ENCODE data around the gene NPBWR2.

NPBWR2 gene

GRCh38 chr20:64149809-64150560 lies 42.6 kb upstream of the NPBWR2 start:
- H3K27me3 ChIP-seq (ENCODE audit: control insufficient read depth, insufficient read depth, low read length), result peaks cover 16% of the 10 kb centered on the region
- H3K9ac ChIP-seq (ENCODE audit: low read depth, low read length), result no peak overlapping the region
- H3K4me2 ChIP-seq (ENCODE audit: low read length), result no peak overlapping the region
- H3K9me3 ChIP-seq (replicated peaks; ENCODE audit: low read length), result peaks cover 4% of the 10 kb centered on the region
- no peaks in the 10 kb centered on the region for H3K4me1 ChIP-seq (ENCODE audit: control insufficient read depth, insufficient read depth, low read length)
- H3K4me3 ChIP-seq (ENCODE audit: low read length), result no peak overlapping the region
- no peaks in the 10 kb centered on the region for H3K36me3 ChIP-seq (ENCODE audit: insufficient read depth, low read length)

- Histone ChIP-seq H3K36me3 (ENCODE audit: insufficient read depth, low read length) (no peaks in the 10 kb centered on the region), H3K4me2 (ENCODE audit: low read length) (no peak overlapping the region), H3K9me3 (replicated peaks; ENCODE audit: low read length) (peaks cover 4% of the 10 kb centered on the region), H3K4me3 (ENCODE audit: low read length) (no peak overlapping the region), H3K9ac (ENCODE audit: low read depth, low read length) (no peak overlapping the region), H3K27me3 (ENCODE audit: control insufficient read depth, insufficient read depth, low read length) (peaks cover 10% of the 10 kb centered on the region), H3K4me1 (ENCODE audit: control insufficient read depth, insufficient read depth, low read length) (no peaks in the 10 kb centered on the region)
Measured at GRCh38 chr20:64149141-64149540, 41.8 kb upstream of the NPBWR2 start.

- no peak overlapping the region for H3K4me2 ChIP-seq (ENCODE audit: low read length)
- peaks cover 10% of the 10 kb centered on the region for H3K27me3 ChIP-seq (ENCODE audit: control insufficient read depth, insufficient read depth, low read length)
- no peak overlapping the region for H3K4me3 ChIP-seq (ENCODE audit: low read length)
Measured at GRCh38 chr20:64148581-64148980, 41.2 kb upstream of the NPBWR2 start.

GRCh38 chr20:64146936-64147477 lies 39.6 kb upstream of the NPBWR2 start:
- H3K4me2 ChIP-seq (ENCODE audit: low read length), result no peak overlapping the region
- no peak overlapping the region for H3K9ac ChIP-seq (ENCODE audit: low read depth, low read length)
- peaks cover 12% of the 10 kb centered on the region for H3K27me3 ChIP-seq (ENCODE audit: control insufficient read depth, insufficient read depth, low read length)
- no peaks in the 10 kb centered on the region for H3K36me3 ChIP-seq (ENCODE audit: insufficient read depth, low read length)
- H3K4me1 ChIP-seq (ENCODE audit: control insufficient read depth, insufficient read depth, low read length), result no peaks in the 10 kb centered on the region
- H3K4me3 ChIP-seq (ENCODE audit: low read length), result no peak overlapping the region
- peaks cover 4% of the 10 kb centered on the region for H3K9me3 ChIP-seq (replicated peaks; ENCODE audit: low read length)

More at GRCh38 chr20:64148581-64148980, 41.2 kb upstream of the NPBWR2 start:
- Histone ChIP-seq H3K36me3 (ENCODE audit: insufficient read depth, low read length) (no peaks in the 10 kb centered on the region), H3K9ac (ENCODE audit: low read depth, low read length) (no peak overlapping the region), H3K9me3 (replicated peaks; ENCODE audit: low read length) (peaks cover 4% of the 10 kb centered on the region), H3K4me1 (ENCODE audit: control insufficient read depth, insufficient read depth, low read length) (no peaks in the 10 kb centered on the region)

GRCh38 chr20:64146301-64146935 lies 39.1 kb upstream of the NPBWR2 start:
- Histone ChIP-seq H3K4me1 (ENCODE audit: control insufficient read depth, insufficient read depth, low read length) (no peaks in the 10 kb centered on the region), H3K9ac (ENCODE audit: low read depth, low read length) (no peak overlapping the region), H3K36me3 (ENCODE audit: insufficient read depth, low read length) (no peaks in the 10 kb centered on the region), H3K27me3 (ENCODE audit: control insufficient read depth, insufficient read depth, low read length) (peaks cover 7% of the 10 kb centered on the region), H3K4me3 (ENCODE audit: low read length) (no peak overlapping the region), H3K9me3 (replicated peaks; ENCODE audit: low read length) (peaks cover 4% of the 10 kb centered on the region), H3K4me2 (ENCODE audit: low read length) (no peak overlapping the region)

- H3K4me2 ChIP-seq (ENCODE audit: low read length), result no peak overlapping the region
- no peak overlapping the region for H3K9ac ChIP-seq (ENCODE audit: low read depth, low read length)
- no peaks in the 10 kb centered on the region for H3K36me3 ChIP-seq (ENCODE audit: insufficient read depth, low read length)
- H3K4me1 ChIP-seq (ENCODE audit: control insufficient read depth, insufficient read depth, low read length), result no peaks in the 10 kb centered on the region
- H3K4me3 ChIP-seq (ENCODE audit: low read length), result no peak overlapping the region
- peaks cover 10% of the 10 kb centered on the region for H3K27me3 ChIP-seq (ENCODE audit: control insufficient read depth, insufficient read depth, low read length)
- peaks cover 4% of the 10 kb centered on the region for H3K9me3 ChIP-seq (replicated peaks; ENCODE audit: low read length)
Measured at GRCh38 chr20:64145458-64146300, 38.3 kb upstream of the NPBWR2 start.

GRCh38 chr20:64144144-64144912 lies 37.0 kb upstream of the NPBWR2 start:
- peaks cover 4% of the 10 kb centered on the region for H3K9me3 ChIP-seq (replicated peaks; ENCODE audit: low read length)
- H3K27me3 ChIP-seq (ENCODE audit: control insufficient read depth, insufficient read depth, low read length), result peaks cover 22% of the 10 kb centered on the region
- H3K36me3 ChIP-seq (ENCODE audit: insufficient read depth, low read length), result no peaks in the 10 kb centered on the region

GRCh38 chr20:64143018-64143801 lies 35.8 kb upstream of the NPBWR2 start:
- Histone ChIP-seq H3K27me3 (ENCODE audit: control insufficient read depth, insufficient read depth, low read length) (peaks cover 22% of the 10 kb centered on the region), H3K4me3 (ENCODE audit: low read length) (no peak overlapping the region), H3K4me2 (ENCODE audit: low read length) (no peak overlapping the region), H3K4me1 (ENCODE audit: control insufficient read depth, insufficient read depth, low read length) (no peaks in the 10 kb centered on the region), H3K9ac (ENCODE audit: low read depth, low read length) (no peak overlapping the region), H3K9me3 (replicated peaks; ENCODE audit: low read length) (peaks cover 4% of the 10 kb centered on the region), H3K36me3 (ENCODE audit: insufficient read depth, low read length) (no peaks in the 10 kb centered on the region)

More at GRCh38 chr20:64144144-64144912, 37.0 kb upstream of the NPBWR2 start:
- Histone ChIP-seq H3K4me1 (ENCODE audit: control insufficient read depth, insufficient read depth, low read length) (no peaks in the 10 kb centered on the region), H3K9ac (ENCODE audit: low read depth, low read length) (no peak overlapping the region), H3K4me3 (ENCODE audit: low read length) (no peak overlapping the region), H3K4me2 (ENCODE audit: low read length) (no peak overlapping the region)

- no peak overlapping the region for H3K4me2 ChIP-seq (ENCODE audit: low read length)
- no peak overlapping the region for H3K9ac ChIP-seq (ENCODE audit: low read depth, low read length)
- H3K36me3 ChIP-seq (ENCODE audit: insufficient read depth, low read length), result no peaks in the 10 kb centered on the region
- peaks cover 4% of the 10 kb centered on the region for H3K9me3 ChIP-seq (replicated peaks; ENCODE audit: low read length)
- peaks cover 22% of the 10 kb centered on the region for H3K27me3 ChIP-seq (ENCODE audit: control insufficient read depth, insufficient read depth, low read length)
- H3K4me1 ChIP-seq (ENCODE audit: control insufficient read depth, insufficient read depth, low read length), result no peaks in the 10 kb centered on the region
- no peak overlapping the region for H3K4me3 ChIP-seq (ENCODE audit: low read length)
Measured at GRCh38 chr20:64142590-64142989, 35.2 kb upstream of the NPBWR2 start.

GRCh38 chr20:64140956-64141355 lies 33.6 kb upstream of the NPBWR2 start:
- H3K36me3 ChIP-seq (ENCODE audit: insufficient read depth, low read length), result no peaks in the 10 kb centered on the region
- no peak overlapping the region for H3K9ac ChIP-seq (ENCODE audit: low read depth, low read length)
- peaks cover 22% of the 10 kb centered on the region for H3K27me3 ChIP-seq (ENCODE audit: control insufficient read depth, insufficient read depth, low read length)
- H3K9me3 ChIP-seq (replicated peaks; ENCODE audit: low read length), result peaks cover 4% of the 10 kb centered on the region
- H3K4me2 ChIP-seq (ENCODE audit: low read length), result no peak overlapping the region
- H3K4me1 ChIP-seq (ENCODE audit: control insufficient read depth, insufficient read depth, low read length), result no peaks in the 10 kb centered on the region
- no peak overlapping the region for H3K4me3 ChIP-seq (ENCODE audit: low read length)
